Measurements from ENCODE around the gene ATF7IP. TPM values are rescaled to one million over a fixed set of nuclear protein-coding genes. Genes with fewer than 3 reads are reported as not detected.

Gene ATF7IP
- polyA plus RNA-seq, 1 of the 3 experiments (the other 2 are of a cell fraction), result 2.8 TPM

GRCh38 chr12:14435627-14436026, 70.1 kb downstream of the ATF7IP start:
- Histone ChIP-seq H3K9me2 (no peaks in the 10 kb centered on the region; the same call in 1 of the 2 replicates), H3K4me3 (ENCODE audit: low read depth in 2 of 2, low read length in 1 of 2) (no peak overlapping the region), H3K36me3 (replicated peaks in 1 of 2; ENCODE audit: control insufficient read depth in 1 of 2, insufficient read depth in 2 of 2, low read length in 1 of 2) (peaks cover 36 to 58% of the 10 kb centered on the region in 2 experiments), H3K4me2 (no peak overlapping the region), H3F3A (replicated peaks; ENCODE audit: insufficient read depth) (peaks cover 3% of the 10 kb centered on the region), H3K79me2 (ENCODE audit: insufficient read depth) (peaks cover 43% of the 10 kb centered on the region; the same call in 1 of the 2 replicates), H3K9me3 (no peaks in the 10 kb centered on the region; the same call in 1 of the 2 replicates), H3K27ac (ENCODE audit: low read depth in 2 of 2, low read length in 1 of 2) (no peak overlapping the region), H3K27me3 (ENCODE audit: insufficient read depth) (no peaks in the 10 kb centered on the region), H4K20me1 (ENCODE audit: insufficient read depth) (no peaks in the 10 kb centered on the region), H2AFZ (ENCODE audit: low read depth) (no peak overlapping the region), H3K4me1 (ENCODE audit: control insufficient read depth in 1 of 2, insufficient read depth in 2 of 2, low read depth in 1 of 2, low read length in 1 of 2) (no peaks in the 10 kb centered on the region), H3K9ac (no peak overlapping the region)
- WGBS (ENCODE audit: low lambda C conversion rate), result 100% methylated on average over 1 of the region's 1 CpG
- ChIA-PET CTCF (no interaction called here), POLR2A (no interaction called here)
- TF ChIP-seq YY1 (IDR thresholded peaks at IDR 0.05; ENCODE audit: low read depth) (no peak), GABPA (IDR thresholded peaks at IDR 0.05; ENCODE audit: low read depth) (no peak), USF2 (IDR thresholded peaks at IDR 0.05; ENCODE audit: borderline replicate concordance, low read depth, low read length) (no peak), CTCF (IDR thresholded peaks at IDR 0.05) (no peak)
- DNase-seq, result no peak

GRCh38 chr12:14442221-14442881, 76.9 kb downstream of the ATF7IP start:
- CTCF ChIA-PET, result no interaction called here
- no peak overlapping the region for H2AFZ ChIP-seq (ENCODE audit: low read depth)
- POLR2A ChIA-PET, result no interaction called here
- H3K36me3 ChIP-seq (replicated peaks in 1 of 2; ENCODE audit: control insufficient read depth in 1 of 2, insufficient read depth in 2 of 2, low read length in 1 of 2), result peaks cover 28 to 48% of the 10 kb centered on the region in 2 experiments
- H3K4me2 ChIP-seq, result no peak overlapping the region
- TF ChIP-seq POLR2AphosphoS5 (IDR thresholded peaks at IDR 0.05; ENCODE audit: low read depth, low read length), result no peak
- TF ChIP-seq FOXM1 (IDR thresholded peaks at IDR 0.05; ENCODE audit: low read depth), result no peak
- H4K20me1 ChIP-seq (ENCODE audit: insufficient read depth), result no peaks in the 10 kb centered on the region
- no peaks in the 10 kb centered on the region for H3K9me3 ChIP-seq
- WGBS (ENCODE audit: low lambda C conversion rate), result 91% methylated on average over 5 of the region's 5 CpGs
- peaks cover 6% of the 10 kb centered on the region for H3F3A ChIP-seq (replicated peaks; ENCODE audit: insufficient read depth)
- DNase-seq, result no peak
- no peak overlapping the region for H3K9ac ChIP-seq
- no peaks in the 10 kb centered on the region for H3K27me3 ChIP-seq (ENCODE audit: insufficient read depth)
- H3K9me2 ChIP-seq, result no peaks in the 10 kb centered on the region
- H3K4me1 ChIP-seq (ENCODE audit: control insufficient read depth in 1 of 2, insufficient read depth in 2 of 2, low read depth in 1 of 2, low read length in 1 of 2), result no peaks in the 10 kb centered on the region
- H3K27ac ChIP-seq (ENCODE audit: low read depth in 2 of 2, low read length in 1 of 2), result no peak overlapping the region
- no peaks in the 10 kb centered on the region for H3K79me2 ChIP-seq (ENCODE audit: insufficient read depth)
- no peak overlapping the region for H3K4me3 ChIP-seq (ENCODE audit: low read depth in 2 of 2, low read length in 1 of 2)

- Histone ChIP-seq H3K4me2 (no peak overlapping the region), H3K4me1 (ENCODE audit: control insufficient read depth in 1 of 2, insufficient read depth in 2 of 2, low read depth in 1 of 2, low read length in 1 of 2) (no peaks in the 10 kb centered on the region), H3K4me3 (ENCODE audit: low read depth in 2 of 2, low read length in 1 of 2) (no peak overlapping the region), H3F3A (replicated peaks; ENCODE audit: insufficient read depth) (peaks cover 6% of the 10 kb centered on the region), H3K9ac (no peak overlapping the region), H3K9me3 (no peaks in the 10 kb centered on the region), H3K79me2 (ENCODE audit: insufficient read depth) (no peaks in the 10 kb centered on the region), H3K27ac (ENCODE audit: low read depth in 2 of 2, low read length in 1 of 2) (no peak overlapping the region), H3K36me3 (replicated peaks in 1 of 2; ENCODE audit: control insufficient read depth in 1 of 2, insufficient read depth in 2 of 2, low read length in 1 of 2) (peaks cover 38 to 45% of the 10 kb centered on the region in 2 experiments), H2AFZ (ENCODE audit: low read depth) (no peak overlapping the region), H4K20me1 (ENCODE audit: insufficient read depth) (no peaks in the 10 kb centered on the region), H3K27me3 (ENCODE audit: insufficient read depth) (no peaks in the 10 kb centered on the region), H3K9me2 (no peaks in the 10 kb centered on the region)
- TF ChIP-seq RCOR1 (IDR thresholded peaks at IDR 0.05; ENCODE audit: low read length), result no peak
- no peak for TF ChIP-seq PBX3 (IDR thresholded peaks at IDR 0.05)
- no peak for TF ChIP-seq EP300 (IDR thresholded peaks at IDR 0.05; ENCODE audit: borderline replicate concordance in 1 of 2, low read depth in 1 of 2, low read length in 1 of 2)
- DNase-seq, result no peak
- ChIA-PET POLR2A (no interaction called here), CTCF (interaction anchor here (0.6 kb wide), 1 partner anchor 1727 kb away, joined by 4 read pairs; no protein-coding TSS in a partner anchor)
These were observed 78.0 kb downstream of the ATF7IP start for GRCh38 chr12:14443531-14443930.
